GM23338 (cell line): ENCODE measurements around the gene NAT14. TPM values are rescaled to one million over a fixed set of nuclear protein-coding genes. Genes with fewer than 3 reads are reported as not detected.

Experiments
- ATAC-seq: fragments of 200-7000 bp; cut with Tn5 transposase; 3 replicates; pipeline ENCODE4 v1.9.1; 2020
- DNase-seq: peaks from one replicate; pipeline ENCODE4 v3.0.0-alpha.2; 2015; ENCODE audit warnings: low spot score
- H2AFZ ChIP-seq: fragments of 200-600 bp; sonication (generic); 2 replicates; pipeline ENCODE4 v1.8.0; 2016; ENCODE audit warnings: antibody characterized with exemption, mild to moderate bottlenecking, moderate library complexity
- H3F3A ChIP-seq: fragments of 200-600 bp; sonication (generic); replicated peaks from 2 replicates; pipeline ENCODE4 v1.8.0; 2017; ENCODE audit warnings: antibody characterized with exemption, mixed run types, low read depth
- H3K27ac ChIP-seq: fragments of 200-600 bp; sonication (generic); 2 replicates; pipeline ENCODE4 v1.6.1; 2016; ENCODE audit warnings: low read depth
- H3K27me3 ChIP-seq: fragments of 200-600 bp; sonication (generic); 2 replicates; pipeline ENCODE4 v1.8.0; 2016; ENCODE audit warnings: mild to moderate bottlenecking, mixed run types, moderate library complexity; ENCODE audit not compliant: insufficient read depth
- H3K36me3 ChIP-seq: fragments of 200-600 bp; sonication (generic); 2 replicates; pipeline ENCODE4 v1.8.0; 2016; ENCODE audit warnings: mild to moderate bottlenecking; ENCODE audit not compliant: insufficient read depth
- H3K4me1 ChIP-seq: fragments of 200-600 bp; sonication (generic); 2 replicates; pipeline ENCODE4 v1.8.0; 2016; ENCODE audit warnings: mild to moderate bottlenecking, moderate library complexity; ENCODE audit not compliant: insufficient read depth
- H3K4me2 ChIP-seq: fragments of 200-600 bp; sonication (generic); 2 replicates; pipeline ENCODE4 v1.7.1; 2017; ENCODE audit warnings: mixed run types
- H3K4me3 ChIP-seq: fragments of 200-600 bp; sonication (generic); 2 replicates; pipeline ENCODE4 v1.6.1; 2016; ENCODE audit warnings: mixed run types
- H3K79me2 ChIP-seq: fragments of 200-600 bp; sonication (generic); replicated peaks from 2 replicates; pipeline ENCODE4 v1.8.0; 2017; ENCODE audit warnings: mild to moderate bottlenecking; ENCODE audit not compliant: insufficient read depth
- H3K9me2 ChIP-seq: fragments of 200-600 bp; sonication (generic); 2 replicates; pipeline ENCODE4 v1.8.0; 2017; ENCODE audit not compliant: insufficient read depth
- H4K20me1 ChIP-seq: fragments of 200-600 bp; sonication (generic); replicated peaks from 2 replicates; pipeline ENCODE4 v1.8.0; 2017; ENCODE audit warnings: mild to moderate bottlenecking; ENCODE audit not compliant: insufficient read depth
- H3K27ac Mint-ChIP-seq: 2 replicates; pipeline ENCODE4 v1.8.0; 2020; ENCODE audit warnings: inconsistent platforms, mild to moderate bottlenecking, moderate library complexity, mixed read lengths
- H3K27me3 Mint-ChIP-seq: 3 replicates; pipeline ENCODE4 v1.8.0; 2022; ENCODE audit warnings: low read depth, mild to moderate bottlenecking, moderate library complexity, mixed read lengths, inconsistent platforms; ENCODE audit not compliant: insufficient read depth, poor library complexity
- H3K36me3 Mint-ChIP-seq: 3 replicates; pipeline ENCODE4 v1.8.0; 2021; ENCODE audit warnings: low read depth, mild to moderate bottlenecking, inconsistent platforms, moderate library complexity, mixed read lengths
- H3K4me1 Mint-ChIP-seq: 3 replicates; pipeline ENCODE4 v1.8.0; 2020; ENCODE audit warnings: mild to moderate bottlenecking, inconsistent platforms, mixed read lengths
- H3K4me3 Mint-ChIP-seq: 3 replicates; pipeline ENCODE4 v1.8.0; 2021; ENCODE audit warnings: moderate library complexity, mild to moderate bottlenecking, inconsistent platforms, mixed read lengths
- H3K9me3 Mint-ChIP-seq: 3 replicates; pipeline ENCODE4 v1.8.0; 2020; ENCODE audit warnings: moderate library complexity, mild to moderate bottlenecking, inconsistent platforms, mixed read lengths
- CREB1 ChIP-seq: fragments of 250-450 bp; sonication (Bioruptor Pico); IDR thresholded peaks from 2 replicates; pipeline ENCODE4 v1.5.0; 2020; ENCODE audit warnings: low read depth, mild to moderate bottlenecking, moderate library complexity
- EZH2 ChIP-seq: fragments of 200-600 bp; sonication (generic); IDR thresholded peaks from one replicate; pipeline ENCODE4 v1.8.0; 2017; ENCODE audit warnings: antibody characterized with exemption, mild to moderate bottlenecking, low read depth; ENCODE audit not compliant: unreplicated experiment
- JUNB ChIP-seq: IDR thresholded peaks from one replicate; pipeline ENCODE4 v1.6.1; 2016; ENCODE audit warnings: antibody characterized with exemption; ENCODE audit not compliant: unreplicated experiment
- NANOG ChIP-seq: IDR thresholded peaks from 2 replicates; pipeline ENCODE4 v1.6.1; 2016; ENCODE audit warnings: antibody characterized with exemption, borderline replicate concordance
- POLR2AphosphoS5 ChIP-seq: IDR thresholded peaks from 2 replicates; pipeline ENCODE4 v1.6.1; 2016; ENCODE audit warnings: antibody characterized with exemption, low read depth
- STAT1 ChIP-seq: IDR thresholded peaks from one replicate; pipeline ENCODE4 v1.6.1; 2016; ENCODE audit warnings: antibody characterized with exemption; ENCODE audit not compliant: unreplicated experiment
- ZNF114 ChIP-seq: fragments of 250-450 bp; sonication (Bioruptor Pico); IDR thresholded peaks from 2 replicates; pipeline ENCODE4 v1.5.0; 2020; ENCODE audit warnings: mild to moderate bottlenecking, moderate library complexity
- ZNF331 ChIP-seq: fragments of 250-450 bp; sonication (Bioruptor Pico); IDR thresholded peaks from 2 replicates; pipeline ENCODE4 v1.5.0; 2020; ENCODE audit warnings: low read depth, mild to moderate bottlenecking, moderate library complexity
- polyA plus RNA-seq: library from polyadenylated mRNA; unstranded; fragments of >200 nt; fragmentation: Nextera tagmentation; extraction: Ambion mirVana; gene quantifications from 2 replicates; pipeline ENCODE4 v1.2.1, GENCODE V29; 2016
- total RNA-seq: library from RNA; depleted of rRNA; stranded (reverse); fragments of >200 nt; shearing (Covaris generic); gene quantifications from 2 replicates; pipeline ENCODE4 v1.2.3, GENCODE V29; 2014
- TF ChIP-seq, protein P1 (sequence below): fragments of 250-450 bp; sonication (Bioruptor Pico); IDR thresholded peaks from 2 replicates; pipeline ENCODE4 v1.5.0; 2020; ENCODE audit warnings: mild to moderate bottlenecking, moderate library complexity
- TF ChIP-seq, protein P2 (sequence below): IDR thresholded peaks from 2 replicates; pipeline ENCODE4 v1.6.1; 2016; ENCODE audit warnings: antibody characterized with exemption
- TF ChIP-seq, protein P3 (sequence below), 2 experiments: fragments of 200-600 bp in 1 of 2; sonication (generic) in 1 of 2; conservative IDR thresholded peaks; 2 replicates each; pipeline versions ENCODE4 v1.5.1 to v1.6.1; 2016 to 2017; ENCODE audit warnings: antibody characterized with exemption in 2 of 2, low read depth in 2 of 2, mild to moderate bottlenecking in 2 of 2, moderate library complexity in 1 of 2

Gene NAT14
- total and polyA plus RNA-seq, 2 experiments from 2014 or later = 27.8 to 39.6 TPM

GRCh38 chr19:55474269-55475265 lies 10.4 kb upstream of the NAT14 start:
- H2AFZ ChIP-seq = no peak overlapping the region
- H3K9me2 ChIP-seq = no peaks in the 10 kb centered on the region
- peaks cover 22% of the 10 kb centered on the region; the same call in 1 of the 2 replicates for H3F3A ChIP-seq
- no peak overlapping the region for H3K4me2 ChIP-seq
- TF ChIP-seq, protein P1, sequence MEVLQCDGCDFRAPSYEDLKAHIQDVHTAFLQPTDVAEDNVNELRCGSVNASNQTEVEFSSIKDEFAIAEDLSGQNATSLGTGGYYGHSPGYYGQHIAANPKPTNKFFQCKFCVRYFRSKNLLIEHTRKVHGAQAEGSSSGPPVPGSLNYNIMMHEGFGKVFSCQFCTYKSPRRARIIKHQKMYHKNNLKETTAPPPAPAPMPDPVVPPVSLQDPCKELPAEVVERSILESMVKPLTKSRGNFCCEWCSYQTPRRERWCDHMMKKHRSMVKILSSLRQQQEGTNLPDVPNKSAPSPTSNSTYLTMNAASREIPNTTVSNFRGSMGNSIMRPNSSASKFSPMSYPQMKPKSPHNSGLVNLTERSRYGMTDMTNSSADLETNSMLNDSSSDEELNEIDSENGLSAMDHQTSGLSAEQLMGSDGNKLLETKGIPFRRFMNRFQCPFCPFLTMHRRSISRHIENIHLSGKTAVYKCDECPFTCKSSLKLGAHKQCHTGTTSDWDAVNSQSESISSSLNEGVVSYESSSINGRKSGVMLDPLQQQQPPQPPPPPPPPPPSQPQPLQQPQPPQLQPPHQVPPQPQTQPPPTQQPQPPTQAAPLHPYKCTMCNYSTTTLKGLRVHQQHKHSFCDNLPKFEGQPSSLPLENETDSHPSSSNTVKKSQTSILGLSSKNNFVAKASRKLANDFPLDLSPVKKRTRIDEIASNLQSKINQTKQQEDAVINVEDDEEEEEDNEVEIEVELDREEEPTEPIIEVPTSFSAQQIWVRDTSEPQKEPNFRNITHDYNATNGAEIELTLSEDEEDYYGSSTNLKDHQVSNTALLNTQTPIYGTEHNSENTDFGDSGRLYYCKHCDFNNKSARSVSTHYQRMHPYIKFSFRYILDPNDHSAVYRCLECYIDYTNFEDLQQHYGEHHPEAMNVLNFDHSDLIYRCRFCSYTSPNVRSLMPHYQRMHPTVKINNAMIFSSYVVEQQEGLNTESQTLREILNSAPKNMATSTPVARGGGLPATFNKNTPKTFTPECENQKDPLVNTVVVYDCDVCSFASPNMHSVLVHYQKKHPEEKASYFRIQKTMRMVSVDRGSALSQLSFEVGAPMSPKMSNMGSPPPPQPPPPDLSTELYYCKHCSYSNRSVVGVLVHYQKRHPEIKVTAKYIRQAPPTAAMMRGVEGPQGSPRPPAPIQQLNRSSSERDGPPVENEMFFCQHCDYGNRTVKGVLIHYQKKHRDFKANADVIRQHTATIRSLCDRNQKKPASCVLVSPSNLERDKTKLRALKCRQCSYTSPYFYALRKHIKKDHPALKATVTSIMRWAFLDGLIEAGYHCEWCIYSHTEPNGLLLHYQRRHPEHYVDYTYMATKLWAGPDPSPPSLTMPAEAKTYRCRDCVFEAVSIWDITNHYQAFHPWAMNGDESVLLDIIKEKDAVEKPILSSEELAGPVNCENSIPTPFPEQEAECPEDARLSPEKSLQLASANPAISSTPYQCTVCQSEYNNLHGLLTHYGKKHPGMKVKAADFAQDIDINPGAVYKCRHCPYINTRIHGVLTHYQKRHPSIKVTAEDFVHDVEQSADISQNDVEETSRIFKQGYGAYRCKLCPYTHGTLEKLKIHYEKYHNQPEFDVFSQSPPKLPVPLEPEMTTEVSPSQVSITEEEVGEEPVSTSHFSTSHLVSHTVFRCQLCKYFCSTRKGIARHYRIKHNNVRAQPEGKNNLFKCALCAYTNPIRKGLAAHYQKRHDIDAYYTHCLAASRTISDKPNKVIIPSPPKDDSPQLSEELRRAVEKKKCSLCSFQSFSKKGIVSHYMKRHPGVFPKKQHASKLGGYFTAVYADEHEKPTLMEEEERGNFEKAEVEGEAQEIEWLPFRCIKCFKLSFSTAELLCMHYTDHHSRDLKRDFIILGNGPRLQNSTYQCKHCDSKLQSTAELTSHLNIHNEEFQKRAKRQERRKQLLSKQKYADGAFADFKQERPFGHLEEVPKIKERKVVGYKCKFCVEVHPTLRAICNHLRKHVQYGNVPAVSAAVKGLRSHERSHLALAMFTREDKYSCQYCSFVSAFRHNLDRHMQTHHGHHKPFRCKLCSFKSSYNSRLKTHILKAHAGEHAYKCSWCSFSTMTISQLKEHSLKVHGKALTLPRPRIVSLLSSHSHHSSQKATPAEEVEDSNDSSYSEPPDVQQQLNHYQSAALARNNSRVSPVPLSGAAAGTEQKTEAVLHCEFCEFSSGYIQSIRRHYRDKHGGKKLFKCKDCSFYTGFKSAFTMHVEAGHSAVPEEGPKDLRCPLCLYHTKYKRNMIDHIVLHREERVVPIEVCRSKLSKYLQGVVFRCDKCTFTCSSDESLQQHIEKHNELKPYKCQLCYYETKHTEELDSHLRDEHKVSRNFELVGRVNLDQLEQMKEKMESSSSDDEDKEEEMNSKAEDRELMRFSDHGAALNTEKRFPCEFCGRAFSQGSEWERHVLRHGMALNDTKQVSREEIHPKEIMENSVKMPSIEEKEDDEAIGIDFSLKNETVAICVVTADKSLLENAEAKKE (CRISPR knock-in tag) = no peak
- TF ChIP-seq EZH2 = no peak
- TF ChIP-seq, protein P2, sequence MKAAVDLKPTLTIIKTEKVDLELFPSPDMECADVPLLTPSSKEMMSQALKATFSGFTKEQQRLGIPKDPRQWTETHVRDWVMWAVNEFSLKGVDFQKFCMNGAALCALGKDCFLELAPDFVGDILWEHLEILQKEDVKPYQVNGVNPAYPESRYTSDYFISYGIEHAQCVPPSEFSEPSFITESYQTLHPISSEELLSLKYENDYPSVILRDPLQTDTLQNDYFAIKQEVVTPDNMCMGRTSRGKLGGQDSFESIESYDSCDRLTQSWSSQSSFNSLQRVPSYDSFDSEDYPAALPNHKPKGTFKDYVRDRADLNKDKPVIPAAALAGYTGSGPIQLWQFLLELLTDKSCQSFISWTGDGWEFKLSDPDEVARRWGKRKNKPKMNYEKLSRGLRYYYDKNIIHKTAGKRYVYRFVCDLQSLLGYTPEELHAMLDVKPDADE = no peak
- no peak for TF ChIP-seq JUNB
- TF ChIP-seq NANOG = no peak
- no peak for TF ChIP-seq CREB1 (CRISPR knock-in tag)
- TF ChIP-seq ZNF331 (CRISPR knock-in tag) = no peak
- no peak for TF ChIP-seq POLR2AphosphoS5
- TF ChIP-seq ZNF114 = no peak
- TF ChIP-seq, protein P3, sequence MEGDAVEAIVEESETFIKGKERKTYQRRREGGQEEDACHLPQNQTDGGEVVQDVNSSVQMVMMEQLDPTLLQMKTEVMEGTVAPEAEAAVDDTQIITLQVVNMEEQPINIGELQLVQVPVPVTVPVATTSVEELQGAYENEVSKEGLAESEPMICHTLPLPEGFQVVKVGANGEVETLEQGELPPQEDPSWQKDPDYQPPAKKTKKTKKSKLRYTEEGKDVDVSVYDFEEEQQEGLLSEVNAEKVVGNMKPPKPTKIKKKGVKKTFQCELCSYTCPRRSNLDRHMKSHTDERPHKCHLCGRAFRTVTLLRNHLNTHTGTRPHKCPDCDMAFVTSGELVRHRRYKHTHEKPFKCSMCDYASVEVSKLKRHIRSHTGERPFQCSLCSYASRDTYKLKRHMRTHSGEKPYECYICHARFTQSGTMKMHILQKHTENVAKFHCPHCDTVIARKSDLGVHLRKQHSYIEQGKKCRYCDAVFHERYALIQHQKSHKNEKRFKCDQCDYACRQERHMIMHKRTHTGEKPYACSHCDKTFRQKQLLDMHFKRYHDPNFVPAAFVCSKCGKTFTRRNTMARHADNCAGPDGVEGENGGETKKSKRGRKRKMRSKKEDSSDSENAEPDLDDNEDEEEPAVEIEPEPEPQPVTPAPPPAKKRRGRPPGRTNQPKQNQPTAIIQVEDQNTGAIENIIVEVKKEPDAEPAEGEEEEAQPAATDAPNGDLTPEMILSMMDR (conservative IDR thresholded peaks at IDR 0.05; ENCODE audit: low read depth in 2 of 2) = no peak
- TF ChIP-seq STAT1 = no peak
- peaks cover 13% of the 10 kb centered on the region; the same call in 1 of the 2 replicates for H3K4me1 ChIP-seq
- Mint-ChIP-seq H3K4me1 (peaks cover 29% of the 10 kb centered on the region), H3K36me3 (peaks cover 6% of the 10 kb centered on the region; the same call in 2 of the 3 replicates), H3K4me3 (peak overlapping the region; percentile 31; the same call in 2 of the 3 replicates), H3K9me3 (peaks cover 3% of the 10 kb centered on the region; the same call in 2 of the 3 replicates), H3K27me3 (peaks cover 23% of the 10 kb centered on the region), H3K27ac (no peak overlapping the region)
- H3K27me3 ChIP-seq = no peaks in the 10 kb centered on the region
- no peaks in the 10 kb centered on the region for H4K20me1 ChIP-seq
- no peak overlapping the region for H3K4me3 ChIP-seq
- H3K27ac ChIP-seq = no peak overlapping the region
- ATAC-seq (no peak), DNase-seq (no peak)
- peaks cover 9% of the 10 kb centered on the region for H3K79me2 ChIP-seq
- H3K36me3 ChIP-seq = no peaks in the 10 kb centered on the region
